HG02852 (cell line): Measurements from ENCODE around the gene SH3RF3.

Experiments used
- ATAC-seq: cut with Tn5 transposase; IDR thresholded peaks from one replicate; pipeline ENCODE4 v1.9.1; 2021; ENCODE audit warnings: mild to moderate bottlenecking, moderate library complexity; ENCODE audit not compliant: unreplicated experiment

Gene SH3RF3

DNA sequence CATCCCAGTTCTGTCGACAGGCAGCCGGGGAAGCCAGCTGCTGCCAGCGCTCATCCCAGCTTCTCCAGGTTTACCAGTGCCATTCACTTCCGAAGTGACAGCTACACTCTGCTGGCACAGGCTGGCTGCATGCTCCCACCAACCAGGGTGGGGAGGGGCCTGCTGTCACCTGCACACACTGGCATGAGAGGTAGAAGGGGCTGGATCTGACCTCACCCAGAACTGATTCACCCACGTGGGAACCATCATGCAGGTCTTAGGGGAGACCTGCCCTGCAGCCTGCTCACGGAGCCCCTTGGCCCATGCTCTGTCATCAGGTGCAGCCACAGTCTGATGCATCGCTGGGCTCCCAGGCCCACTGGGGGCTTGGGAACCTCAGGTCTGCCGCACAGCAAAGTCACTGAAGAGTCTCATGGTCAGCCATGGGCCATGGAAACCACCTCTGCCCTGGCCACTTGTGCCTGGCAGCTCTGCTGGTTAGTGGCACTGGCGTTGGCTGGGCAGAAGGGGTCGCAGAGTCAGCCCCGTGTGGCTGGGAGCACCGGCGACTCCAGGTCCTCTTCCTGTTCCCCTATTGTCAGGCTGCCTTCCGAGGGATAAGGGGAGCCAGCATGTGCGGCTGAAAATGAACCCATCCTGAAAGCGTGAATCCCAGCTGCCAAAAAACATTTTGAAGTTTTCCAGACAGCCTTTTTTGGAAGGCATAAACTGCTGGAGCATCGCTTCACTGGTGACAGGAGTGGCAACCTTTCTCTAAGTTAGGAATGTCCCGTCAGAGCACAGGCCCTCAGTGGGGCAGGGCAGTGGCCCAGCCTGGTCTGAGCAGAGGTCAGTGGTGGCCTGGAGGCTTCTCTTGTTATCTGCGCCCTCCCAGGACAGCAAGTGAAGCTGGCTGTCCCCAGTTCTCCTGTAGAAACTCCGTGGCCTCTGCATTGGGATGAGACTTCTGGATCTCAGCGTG is 327.0 kb downstream of the SH3RF3 start:
- no peak for ATAC-seq

DNA sequence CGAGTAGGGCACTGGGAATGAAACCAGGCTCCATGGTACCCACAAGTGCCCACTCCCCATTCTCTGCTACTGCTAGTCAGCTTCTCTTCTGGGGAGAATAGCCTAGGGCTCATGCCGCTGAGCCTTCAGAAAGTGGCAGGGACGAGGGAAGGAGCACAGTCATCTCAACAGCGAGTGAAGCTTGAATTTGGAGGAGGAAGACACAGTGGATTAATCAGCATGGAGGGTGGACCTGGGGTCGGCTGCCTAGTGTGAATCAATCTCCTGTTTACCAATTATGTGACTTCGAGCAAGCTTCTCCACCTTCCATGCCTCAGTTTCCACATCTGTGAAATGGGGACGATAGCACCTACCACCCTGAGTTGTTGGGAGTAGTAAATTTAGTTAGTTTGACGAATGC is 327.8 kb downstream of the SH3RF3 start:
- ATAC-seq = no peak

DNA sequence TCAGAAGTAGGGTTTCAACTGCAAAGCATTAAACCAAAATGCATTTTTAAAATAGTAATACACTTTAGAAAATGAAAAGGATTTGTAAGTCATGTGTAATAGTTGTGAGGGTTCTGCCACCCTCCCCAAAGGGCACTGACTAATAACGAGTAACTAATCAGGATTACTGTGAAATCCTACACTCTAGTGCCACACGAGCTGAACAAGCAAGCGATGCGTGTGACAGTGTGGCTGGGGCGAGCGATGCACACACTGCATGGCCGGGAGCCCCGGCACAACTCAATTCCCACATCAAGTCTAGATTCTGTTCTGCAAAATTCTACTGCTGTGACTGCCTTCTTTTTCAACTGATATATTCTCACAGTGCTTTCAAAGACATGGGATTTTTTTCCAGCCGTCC is 328.4 kb downstream of the SH3RF3 start:
- ATAC-seq = no peak

DNA sequence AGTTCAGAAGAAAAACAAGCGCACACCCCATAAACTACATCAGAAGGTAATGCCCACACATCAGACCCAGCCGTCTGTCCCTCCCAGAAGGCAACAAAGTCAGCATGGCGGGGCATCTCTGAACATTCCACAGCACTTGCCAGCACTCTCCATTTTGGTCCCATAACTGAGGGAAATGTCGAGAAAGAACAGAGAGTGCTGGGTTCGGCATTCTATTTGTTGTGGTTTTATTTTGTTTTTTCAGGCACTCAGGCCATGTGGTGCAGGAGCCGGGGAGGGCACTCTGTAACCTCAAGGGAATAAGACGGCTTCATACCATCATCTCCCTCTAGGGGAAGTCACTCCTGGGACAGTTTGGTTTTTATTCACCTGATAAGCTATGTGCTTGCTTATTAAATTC is 328.8 kb downstream of the SH3RF3 start:
- no peak for ATAC-seq

DNA sequence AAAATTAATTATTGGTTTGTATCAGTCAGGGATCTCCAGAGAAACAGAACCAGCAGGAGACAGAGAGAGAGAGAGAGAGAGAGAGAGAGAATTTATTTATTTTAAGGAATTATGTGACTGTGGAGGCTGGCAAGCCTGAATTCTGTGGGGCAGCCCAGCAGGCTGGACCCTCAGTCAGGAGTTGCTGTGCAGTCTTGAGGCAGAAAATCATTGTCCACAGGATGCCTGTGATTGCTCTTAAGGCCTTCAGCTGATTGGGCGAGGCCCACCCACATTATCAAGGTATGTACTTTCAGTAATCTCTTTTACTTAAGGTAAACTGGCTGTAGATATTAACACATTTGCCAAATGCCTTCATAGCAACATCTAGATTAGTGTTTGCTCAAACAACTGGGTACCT is 329.5 kb downstream of the SH3RF3 start:
- no peak for ATAC-seq

DNA sequence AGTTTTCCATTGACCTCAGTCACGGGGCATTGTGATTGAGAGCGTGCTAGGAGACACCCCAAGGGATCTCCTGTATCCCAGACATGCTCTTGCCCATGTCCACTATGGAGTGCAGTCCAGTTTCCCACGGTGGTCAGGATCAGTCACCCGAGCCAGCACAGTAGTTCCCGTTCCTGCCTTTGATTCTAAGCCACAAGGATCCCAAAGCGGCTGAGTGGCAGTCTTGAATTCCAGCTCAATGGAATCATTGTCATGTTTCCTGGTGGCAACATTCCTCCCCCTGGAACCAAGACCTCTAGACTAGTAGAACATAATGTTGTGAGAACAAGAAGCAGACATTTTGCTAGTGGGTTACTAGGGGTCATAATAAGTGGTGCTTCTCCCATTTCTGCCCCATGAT is 330.5 kb downstream of the SH3RF3 start:
- ATAC-seq = no peak

DNA sequence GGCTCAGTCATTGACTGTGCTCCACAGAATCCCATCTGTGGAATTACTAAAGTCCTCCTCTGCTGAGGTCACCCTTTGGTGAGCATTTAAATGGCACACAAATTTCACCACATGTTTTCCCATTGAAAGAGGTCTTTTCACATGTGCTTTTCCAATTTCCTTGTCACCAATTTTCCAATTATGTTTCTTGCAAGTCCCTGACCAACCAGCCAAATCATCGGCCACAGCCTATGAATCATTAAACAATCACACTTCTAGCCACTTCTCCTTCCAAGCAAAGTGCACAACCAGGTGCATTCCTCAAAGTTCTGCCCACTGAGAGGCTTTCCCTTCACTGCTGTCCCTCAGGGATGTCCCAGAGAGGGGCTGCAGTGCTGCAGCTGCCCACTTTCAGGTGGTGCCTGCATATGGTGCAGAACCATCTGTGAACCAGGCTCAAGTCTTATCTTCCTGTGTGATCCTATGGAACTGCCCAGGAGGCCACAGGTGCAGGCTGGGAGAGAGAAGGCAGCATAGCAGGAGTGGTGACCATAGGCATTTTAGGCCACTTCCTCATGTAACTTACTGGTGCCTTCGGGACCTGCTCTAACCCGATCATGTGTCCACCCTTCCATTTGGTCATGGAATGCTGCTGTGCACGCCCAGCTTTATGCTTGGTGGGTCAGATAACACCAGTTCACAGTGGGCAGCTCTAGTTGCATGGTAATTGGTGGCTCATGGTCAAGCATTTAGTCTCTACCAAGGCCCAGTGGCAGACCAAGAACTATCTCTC is 331.7 kb downstream of the SH3RF3 start:
- ATAC-seq = no peak

DNA sequence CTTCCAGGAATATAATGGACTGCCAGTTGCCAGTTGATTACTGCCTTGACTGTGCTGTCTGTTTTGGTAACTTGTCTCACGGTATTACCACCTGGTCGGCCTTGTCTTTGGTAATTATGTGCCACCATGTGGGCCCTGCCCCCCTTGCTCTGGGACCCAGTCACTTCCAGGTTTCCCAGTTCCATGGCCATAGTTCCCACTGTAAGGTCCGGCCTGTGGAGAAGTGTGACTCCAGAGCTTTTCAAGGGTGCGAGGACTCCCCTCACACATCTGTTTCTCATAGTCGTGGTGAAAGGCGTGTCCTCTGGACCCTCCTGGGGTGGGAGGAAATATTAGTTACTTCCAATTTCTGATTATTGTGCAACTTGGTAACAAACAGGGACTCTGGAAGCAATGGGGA is 334.2 kb downstream of the SH3RF3 start:
- ATAC-seq = no peak

DNA sequence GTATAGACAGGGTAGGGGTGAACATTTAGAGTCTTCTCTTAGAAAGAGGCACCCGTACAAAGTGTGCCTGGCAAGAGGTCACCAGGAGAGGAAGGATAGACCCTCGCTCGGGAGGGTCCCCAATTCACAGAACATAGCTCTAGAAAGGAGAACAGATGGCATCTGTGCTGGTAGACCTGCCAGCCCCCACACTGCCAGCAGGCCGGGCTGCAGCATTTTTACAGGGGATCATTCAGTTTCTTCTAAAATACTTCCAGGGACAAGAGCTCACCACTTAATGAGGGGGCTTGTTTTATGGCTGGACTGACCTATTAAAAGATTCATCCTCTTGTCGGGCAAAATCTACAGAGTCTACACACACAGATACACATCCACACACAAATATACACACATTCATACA is 334.9 kb downstream of the SH3RF3 start:
- ATAC-seq = no peak

DNA sequence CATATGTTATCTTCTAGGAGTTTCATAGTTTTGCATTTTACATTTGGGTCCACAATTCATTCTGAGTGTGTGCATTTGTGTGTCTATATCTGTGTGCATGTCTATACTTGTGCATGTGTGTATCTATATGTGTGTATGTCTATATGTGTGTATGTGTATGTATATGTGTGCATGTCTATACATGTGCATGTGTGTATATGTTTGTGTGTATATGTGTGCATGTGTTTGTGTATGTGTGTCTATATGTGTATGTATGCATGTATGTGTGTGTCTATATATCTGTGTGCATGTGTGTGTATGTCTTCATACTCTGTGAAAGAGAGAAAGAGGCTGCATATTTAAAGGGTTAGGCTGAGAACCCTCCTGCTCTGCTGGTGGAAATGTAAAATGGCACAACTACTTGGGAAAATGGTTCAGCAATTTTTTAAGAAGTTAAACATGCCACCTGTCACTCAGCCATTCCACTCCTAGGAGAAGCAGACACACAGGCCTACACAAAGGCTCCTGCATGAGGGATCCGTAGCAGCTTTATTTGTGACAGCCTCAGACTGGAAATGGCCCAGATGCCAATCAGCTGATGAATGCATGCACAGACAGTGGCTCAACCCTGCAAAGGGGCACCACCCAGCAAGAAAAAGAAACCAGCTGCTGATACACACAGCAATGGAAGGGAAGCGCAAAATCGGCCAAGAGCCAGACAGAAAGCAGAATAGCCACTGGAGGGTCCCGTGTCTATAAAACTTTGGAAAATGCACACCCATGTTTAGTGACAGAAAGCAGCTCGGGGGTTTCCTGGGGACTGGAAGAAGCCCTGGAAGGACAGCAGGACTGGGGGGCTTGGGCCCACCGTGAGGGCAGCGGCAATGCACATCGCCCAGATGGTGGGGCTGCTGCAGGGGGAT is 337.9 kb downstream of the SH3RF3 start:
- no peak for ATAC-seq

DNA sequence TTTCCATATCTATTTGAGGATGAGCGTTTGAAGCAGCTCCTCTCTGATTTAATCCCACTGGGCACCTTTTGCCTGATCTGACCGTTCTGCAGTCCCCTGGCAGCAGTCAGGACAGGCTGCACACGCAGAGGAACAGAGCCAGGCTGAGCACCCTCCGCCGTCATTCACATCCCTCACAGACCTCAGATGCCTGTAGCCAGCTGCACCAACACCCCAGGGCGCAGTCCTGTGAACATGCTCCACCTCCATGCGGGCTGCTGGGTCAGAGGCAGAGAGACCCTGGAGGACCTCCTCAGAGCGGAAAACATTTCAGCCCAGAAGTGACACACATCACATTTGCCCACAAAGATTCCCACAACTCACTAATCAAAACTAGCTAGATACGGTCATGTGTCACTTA is 338.7 kb downstream of the SH3RF3 start:
- no peak for ATAC-seq

DNA sequence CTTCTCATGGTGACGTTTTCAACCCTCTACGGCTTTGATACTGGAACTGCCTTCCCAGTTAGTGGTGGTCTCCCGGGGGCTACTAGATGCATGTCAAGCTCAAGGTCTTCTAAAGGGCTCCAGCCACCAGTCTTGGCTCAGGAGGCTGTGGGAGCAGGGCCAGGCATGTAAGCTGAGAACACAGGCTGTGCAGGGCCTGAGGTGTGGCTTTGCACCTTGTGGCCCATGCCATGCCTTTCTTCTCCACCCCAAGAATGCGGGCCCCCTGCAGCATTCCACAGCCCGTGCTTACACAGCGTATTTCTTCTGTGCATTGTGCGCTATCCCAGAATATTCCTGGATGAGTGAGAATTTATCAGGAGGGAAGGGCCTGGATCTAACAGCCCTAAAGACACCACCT is 339.9 kb downstream of the SH3RF3 start:
- no peak for ATAC-seq

DNA sequence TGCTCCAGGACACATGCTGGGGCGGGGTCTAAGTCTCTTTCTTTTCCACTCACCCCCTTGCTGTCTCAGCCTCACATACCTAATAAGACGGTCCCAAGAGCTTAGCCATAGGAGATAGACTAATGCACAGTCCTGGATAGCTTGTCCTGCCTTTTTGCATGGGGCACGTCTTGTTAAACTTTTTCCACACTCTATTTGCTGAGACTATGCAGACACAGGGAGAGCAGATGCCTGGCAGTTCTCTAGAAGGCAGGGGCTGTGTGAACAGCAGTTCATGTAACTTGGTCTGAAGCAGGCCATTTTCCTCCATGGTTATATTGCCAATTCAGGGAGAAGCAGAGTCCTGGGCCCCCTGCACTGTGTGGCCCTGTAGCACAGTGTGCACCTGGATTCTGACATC is 342.7 kb downstream of the SH3RF3 start:
- no peak for ATAC-seq

DNA sequence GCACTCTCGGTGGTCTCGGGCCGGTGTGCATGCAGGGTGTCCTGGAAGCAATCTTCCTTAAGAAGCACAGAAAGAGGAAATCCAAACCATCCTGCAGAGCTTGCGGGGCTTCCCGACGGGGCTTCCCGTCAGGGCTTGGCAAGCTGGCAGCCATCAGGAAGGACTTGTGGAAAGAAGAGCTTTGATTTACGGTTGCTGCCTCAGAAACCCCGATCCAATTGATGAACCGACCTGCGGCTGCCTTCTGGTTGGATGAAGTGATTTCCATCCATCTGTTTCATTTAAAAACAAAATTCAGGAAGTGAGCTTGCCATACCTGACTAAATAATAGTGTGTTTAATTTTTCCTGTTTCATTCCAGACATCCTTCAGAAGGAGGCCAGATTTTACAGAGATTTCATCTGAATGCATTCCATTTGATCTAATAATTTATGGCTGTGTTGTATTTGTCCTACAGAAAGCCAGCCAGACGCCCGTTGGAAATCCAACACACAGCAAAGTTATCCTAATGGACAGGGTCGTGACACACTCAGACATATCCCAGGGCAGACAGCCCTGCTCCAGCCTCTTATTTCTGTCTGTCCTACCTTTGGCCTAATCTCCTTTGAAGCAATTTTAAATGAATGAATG is 343.4 kb downstream of the SH3RF3 start:
- no peak for ATAC-seq

DNA sequence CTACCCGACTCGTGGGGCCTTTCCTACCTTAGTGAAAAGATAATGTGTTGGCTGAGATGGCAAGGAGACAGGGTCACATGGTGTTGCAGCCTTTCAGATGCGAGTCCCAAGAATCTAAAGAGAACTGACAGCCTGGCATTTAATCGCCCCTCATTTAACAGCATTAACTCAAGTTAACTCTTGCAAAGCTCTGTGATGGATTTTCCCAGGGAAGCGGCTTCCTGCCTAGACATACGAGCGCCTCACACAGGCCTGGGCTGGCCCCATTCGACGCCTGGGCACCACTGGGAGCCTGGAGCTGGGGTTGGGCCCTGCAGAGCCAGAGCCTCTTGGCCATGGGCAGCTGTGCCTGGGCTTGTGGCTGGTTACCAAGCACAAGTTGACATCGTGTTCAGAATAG is 344.0 kb downstream of the SH3RF3 start:
- no peak for ATAC-seq

DNA sequence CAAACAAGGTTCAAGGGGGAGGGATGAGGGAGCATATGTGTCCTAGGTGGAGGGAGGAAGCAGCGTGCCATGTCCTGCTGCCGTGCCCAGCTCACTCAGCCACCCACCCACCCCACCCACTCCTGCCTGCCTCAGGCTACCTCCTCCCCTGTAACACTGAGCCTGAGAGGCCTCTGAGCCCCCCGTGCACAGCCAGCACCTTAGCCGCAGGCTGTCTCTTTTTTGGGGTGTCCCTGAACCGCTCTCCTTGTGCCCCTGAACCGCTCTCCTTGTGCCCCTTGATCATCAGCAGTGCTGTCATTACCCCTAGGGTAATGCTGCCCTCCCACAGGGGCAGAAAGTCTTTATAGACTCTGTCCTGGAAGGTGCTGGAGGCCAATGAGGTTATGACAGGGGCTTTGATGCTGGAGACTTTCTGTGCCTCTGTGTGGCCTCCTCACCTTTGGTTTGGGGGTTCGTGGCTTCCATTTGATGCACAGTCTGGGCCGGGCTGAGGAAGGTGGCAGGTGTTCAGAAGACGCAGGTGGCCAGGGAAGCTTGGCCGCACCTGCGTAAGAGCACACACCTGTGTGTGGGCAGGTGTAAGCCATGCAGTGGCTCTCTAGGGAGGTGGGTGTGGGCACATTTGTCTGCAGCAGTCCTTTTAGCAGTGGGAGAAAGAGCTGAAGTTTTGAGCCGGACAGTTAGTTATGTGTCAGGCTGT is 344.8 kb downstream of the SH3RF3 start:
- ATAC-seq = no peak

DNA sequence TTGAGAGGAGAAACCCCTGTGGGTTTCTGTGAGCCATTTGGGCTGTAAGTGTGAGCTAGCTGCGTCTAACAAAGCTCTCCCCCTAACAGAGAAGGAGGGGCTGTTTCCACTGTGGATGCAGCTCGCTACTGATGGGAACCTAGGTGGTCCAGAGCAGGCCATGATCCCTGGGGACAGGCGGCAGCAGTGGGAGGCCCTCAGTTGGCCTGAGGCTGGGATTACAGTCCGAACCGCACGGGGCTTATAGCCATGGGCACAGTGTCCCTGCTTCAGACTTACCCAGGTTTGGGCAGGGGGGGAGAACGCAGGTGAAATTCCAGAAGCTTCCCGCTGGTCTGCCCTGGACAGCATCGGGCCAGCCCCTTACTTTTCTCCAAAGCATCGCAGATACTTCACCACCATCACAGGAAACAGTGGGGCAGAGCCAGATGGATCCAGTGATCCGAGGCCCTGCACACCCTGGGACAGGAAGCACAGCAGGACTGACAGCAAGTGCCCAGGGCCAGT is 345.4 kb downstream of the SH3RF3 start:
- ATAC-seq = no peak

DNA sequence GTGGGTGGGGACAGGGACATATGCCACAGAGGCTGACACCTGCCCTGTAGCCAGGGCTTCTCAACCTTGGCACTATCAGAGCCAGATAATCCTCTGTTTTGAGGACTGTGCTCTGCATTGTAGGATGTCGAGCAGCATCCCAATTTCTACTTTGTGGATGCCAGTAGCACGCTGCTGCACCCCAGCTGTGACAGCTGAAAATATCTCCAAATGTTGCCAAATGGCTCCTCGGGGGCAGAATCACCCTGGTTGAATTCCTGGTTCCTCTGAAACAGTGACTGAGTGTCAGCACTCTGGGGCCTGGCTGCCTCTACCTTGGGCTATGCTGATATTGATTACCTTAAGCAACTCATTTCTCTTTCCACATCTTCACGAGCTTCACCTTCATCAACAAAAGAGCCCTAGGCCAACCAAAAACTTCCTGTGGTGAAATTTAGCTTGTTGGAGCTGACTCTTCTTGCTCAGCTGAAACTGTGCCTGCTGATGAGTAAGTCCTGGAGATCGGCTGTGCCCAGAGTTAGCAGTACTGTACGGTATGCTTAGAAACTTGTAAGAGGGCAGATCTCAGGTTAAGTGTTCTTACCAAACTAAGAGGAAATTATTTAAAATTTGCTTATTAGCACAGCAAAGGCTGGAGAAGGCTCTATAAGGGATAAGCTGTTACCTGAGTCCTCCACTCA is 346.7 kb downstream of the SH3RF3 start:
- ATAC-seq = no peak
